Measurements from ENCODE around the gene KLK10.

Gene KLK10

GRCh38 chr19:51027126-51027806 lies 7.8 kb upstream of the KLK10 start:
- no peak for DNase-seq (ENCODE audit: low read depth)
- H3K4me3 ChIP-seq (ENCODE audit: low read depth, low read length) = no peak overlapping the region

GRCh38 chr19:51026554-51026831 lies 7.0 kb upstream of the KLK10 start, which contains the start of gene KLK11:
Gene KLK11 (minus strand): TSS chr19:51026616. CDS start chr19:51025631, 985 bp downstream.
- no peak within 1 kb of the TSS for H3K4me3 ChIP-seq (ENCODE audit: low read depth, low read length)
- TF ChIP-seq CTCF (conservative IDR thresholded peaks at IDR 0.05; ENCODE audit: low read depth, low read length) = no peak
- DNase-seq (ENCODE audit: low read depth) = no peak

More at GRCh38 chr19:51027126-51027806, 7.8 kb upstream of the KLK10 start:
- TF ChIP-seq CTCF (conservative IDR thresholded peaks at IDR 0.05; ENCODE audit: low read depth, low read length) = no peak

GRCh38 chr19:51025809-51026553 lies 6.5 kb upstream of the KLK10 start:
- H3K4me3 ChIP-seq (ENCODE audit: low read depth, low read length) = no peak overlapping the region
- no peak for DNase-seq (ENCODE audit: low read depth)
- no peak for TF ChIP-seq CTCF (conservative IDR thresholded peaks at IDR 0.05; ENCODE audit: low read depth, low read length)

GRCh38 chr19:51025401-51025800 lies 5.9 kb upstream of the KLK10 start:
- no peak for TF ChIP-seq CTCF (conservative IDR thresholded peaks at IDR 0.05; ENCODE audit: low read depth, low read length)
- no peak overlapping the region for H3K4me3 ChIP-seq (ENCODE audit: low read depth, low read length)
- no peak for DNase-seq (ENCODE audit: low read depth)

GRCh38 chr19:51024924-51025323 lies 5.4 kb upstream of the KLK10 start:
- no peak for TF ChIP-seq CTCF (conservative IDR thresholded peaks at IDR 0.05; ENCODE audit: low read depth, low read length)
- H3K4me3 ChIP-seq (ENCODE audit: low read depth, low read length) = no peak overlapping the region
- no peak for DNase-seq (ENCODE audit: low read depth)

- no peak for DNase-seq (ENCODE audit: low read depth)
- TF ChIP-seq CTCF (conservative IDR thresholded peaks at IDR 0.05; ENCODE audit: low read depth, low read length) = no peak
- no peak overlapping the region for H3K4me3 ChIP-seq (ENCODE audit: low read depth, low read length)
Observed at GRCh38 chr19:51023946-51024345, 4.4 kb upstream of the KLK10 start.

GRCh38 chr19:51022526-51022925 lies 3.0 kb upstream of the KLK10 start:
- no peak overlapping the region for H3K4me3 ChIP-seq (ENCODE audit: low read depth, low read length)
- DNase-seq (ENCODE audit: low read depth) = no peak

More at GRCh38 chr19:51022526-51022925, 3.0 kb upstream of the KLK10 start:
- TF ChIP-seq CTCF (conservative IDR thresholded peaks at IDR 0.05; ENCODE audit: low read depth, low read length) = no peak

Measured in choroid plexus epithelial cell (primary cell).